WTC11 (cell line): ENCODE data around the gene DHRSX. TPM values are rescaled to one million over a fixed set of nuclear protein-coding genes. Genes with fewer than 3 reads are reported as not detected.

Experiments used
- ATAC-seq: fragments of 200-7000 bp; cut with Tn5 transposase; 2 replicates; pipeline ENCODE4 v1.10.0; 2021; ENCODE audit warnings: mild to moderate bottlenecking, moderate library complexity
- CTCF ChIA-PET: fragments of 300-600 bp; sonication (Branson Sonifier 250); formaldehyde crosslinking; loops from one replicate; lab custom pipeline; 2021; ENCODE audit warnings: antibody characterized with exemption; lab: Charles Lee
- POLR2A ChIA-PET: fragments of 350-600 bp; sonication (Branson Sonifier 250); formaldehyde crosslinking; loops from one replicate; lab custom pipeline; 2021; ENCODE audit warnings: antibody characterized with exemption; lab: Charles Lee
- DNase-seq: peaks from one replicate; pipeline ENCODE4 v3.0.0; 2021; ENCODE audit warnings: low spot score
- H3K27ac Mint-ChIP-seq: 2 replicates; pipeline ENCODE4 v1.8.0; 2021; ENCODE audit warnings: mixed read lengths
- H3K27me3 Mint-ChIP-seq: 2 replicates; pipeline ENCODE4 v1.8.0; 2021; ENCODE audit warnings: low read depth, mild to moderate bottlenecking, moderate library complexity, mixed read lengths
- H3K36me3 Mint-ChIP-seq: 2 replicates; pipeline ENCODE4 v1.8.0; 2021; ENCODE audit warnings: mixed read lengths
- H3K4me1 Mint-ChIP-seq: 2 replicates; pipeline ENCODE4 v1.8.0; 2022; ENCODE audit warnings: mixed read lengths
- H3K4me3 Mint-ChIP-seq: 2 replicates; pipeline ENCODE4 v1.8.0; 2021; ENCODE audit warnings: mild to moderate bottlenecking, moderate library complexity, mixed read lengths
- H3K9me3 Mint-ChIP-seq: 2 replicates; pipeline ENCODE4 v1.8.0; 2021; ENCODE audit warnings: mixed read lengths
- ATF1 ChIP-seq: sonication (generic); formaldehyde crosslinking; IDR thresholded peaks from 2 replicates; pipeline ENCODE4 v1.8.1; 2023; ENCODE audit warnings: mild to moderate bottlenecking, moderate library complexity, missing genetic modification reagents
- CREM ChIP-seq: sonication (generic); formaldehyde crosslinking; IDR thresholded peaks from 2 replicates; pipeline ENCODE4 v1.8.1; 2022; ENCODE audit warnings: mild to moderate bottlenecking, missing genetic modification reagents, moderate library complexity
- GRHL2 ChIP-seq: fragments of 250-450 bp; sonication (Bioruptor Pico); IDR thresholded peaks from 2 replicates; pipeline ENCODE4 v1.8.0; 2022; ENCODE audit warnings: mild to moderate bottlenecking, moderate library complexity; ENCODE audit not compliant: insufficient replicate concordance, severe bottlenecking
- IRF2 ChIP-seq: sonication (generic); formaldehyde crosslinking; IDR thresholded peaks from 2 replicates; pipeline ENCODE4 v1.8.0; 2022; ENCODE audit warnings: low read depth, missing genetic modification reagents, borderline replicate concordance
- MYBL2 ChIP-seq: sonication (generic); formaldehyde crosslinking; IDR thresholded peaks from 2 replicates; pipeline ENCODE4 v1.8.1; 2023; ENCODE audit warnings: mild to moderate bottlenecking, moderate library complexity, missing genetic modification reagents
- PREB ChIP-seq: sonication (generic); formaldehyde crosslinking; IDR thresholded peaks from 2 replicates; pipeline ENCODE4 v1.8.1; 2022; ENCODE audit warnings: mild to moderate bottlenecking, missing genetic modification reagents, moderate library complexity, borderline replicate concordance
- PRRX2 ChIP-seq: fragments of 250-450 bp; sonication (Bioruptor Pico); IDR thresholded peaks from 2 replicates; pipeline ENCODE4 v1.8.0; 2021; ENCODE audit warnings: mild to moderate bottlenecking
- USF1 ChIP-seq: sonication (generic); formaldehyde crosslinking; IDR thresholded peaks from 2 replicates; pipeline ENCODE4 v1.8.0; 2022; ENCODE audit warnings: mild to moderate bottlenecking, missing genetic modification reagents
- ZBTB43 ChIP-seq: sonication (generic); formaldehyde crosslinking; IDR thresholded peaks from 2 replicates; pipeline ENCODE4 v1.8.1; 2023; ENCODE audit warnings: mild to moderate bottlenecking, missing genetic modification reagents
- ZNF121 ChIP-seq: sonication (generic); formaldehyde crosslinking; IDR thresholded peaks from 2 replicates; pipeline ENCODE4 v1.8.0; 2023; ENCODE audit warnings: missing genetic modification reagents
- ZNF232 ChIP-seq: sonication (generic); formaldehyde crosslinking; IDR thresholded peaks from 2 replicates; pipeline ENCODE4 v1.8.0; 2022; ENCODE audit warnings: mild to moderate bottlenecking, missing genetic modification reagents
- ZNF317 ChIP-seq: sonication (generic); formaldehyde crosslinking; IDR thresholded peaks from 2 replicates; pipeline ENCODE4 v1.8.1; 2023; ENCODE audit warnings: low read depth, mild to moderate bottlenecking, moderate library complexity, missing genetic modification reagents, borderline replicate concordance
- ZNF423 ChIP-seq: fragments of 250-450 bp; sonication (Bioruptor Pico); IDR thresholded peaks from 2 replicates; pipeline ENCODE4 v2.1.2; 2022; ENCODE audit warnings: mild to moderate bottlenecking, moderate library complexity
- total RNA-seq: library from RNA; stranded (reverse); gene quantifications from 3 replicates; pipeline ENCODE4 v1.2.3, GENCODE V29; 2021
- TF ChIP-seq, protein P1 (sequence below): sonication (generic); formaldehyde crosslinking; IDR thresholded peaks from 2 replicates; pipeline ENCODE4 v1.8.0; 2023; ENCODE audit warnings: mild to moderate bottlenecking, missing genetic modification reagents
- TF ChIP-seq, protein P2 (sequence below): fragments of 200-600 bp; IDR thresholded peaks from 2 replicates; pipeline ENCODE4 v1.8.0; 2022; ENCODE audit warnings: antibody characterized with exemption
- TF ChIP-seq, protein P3 (sequence below): fragments of 250-450 bp; sonication (Bioruptor Pico); IDR thresholded peaks from 2 replicates; pipeline ENCODE4 v1.9.0; 2021; ENCODE audit warnings: mild to moderate bottlenecking, borderline replicate concordance
- TF ChIP-seq, protein P4 (sequence below): fragments of 250-450 bp; sonication (Bioruptor Pico); IDR thresholded peaks from 2 replicates; pipeline ENCODE4 v1.9.0; 2021; ENCODE audit warnings: mild to moderate bottlenecking

The DHRSX gene
- total RNA-seq, 1 experiment from 2014 or later: 28.2 TPM

- H3K9me3 Mint-ChIP-seq: peaks cover 6% of the 10 kb centered on the region; the same call in 1 of the 2 replicates
- H3K36me3 Mint-ChIP-seq: no peaks in the 10 kb centered on the region
- ATAC-seq (no peak), DNase-seq (no peak)
- POLR2A ChIA-PET: no interaction called here
- TF ChIP-seq ZNF232 (CRISPR knock-in tag) (no peak), ZBTB43 (CRISPR knock-in tag) (no peak), MYBL2 (CRISPR knock-in tag) (no peak), CREM (no peak), ATF1 (CRISPR knock-in tag) (no peak)
- no peaks in the 10 kb centered on the region for H3K27me3 Mint-ChIP-seq
- H3K27ac Mint-ChIP-seq: peak overlapping the region; percentile 3; the same call in 1 of the 2 replicates
- peaks cover 7% of the 10 kb centered on the region for H3K4me1 Mint-ChIP-seq
- CTCF ChIA-PET: no interaction called here
- no peak overlapping the region for H3K4me3 Mint-ChIP-seq
Measured at GRCh38 chrX:2538031-2538757, 37.4 kb upstream of the DHRSX start.

- H3K9me3 Mint-ChIP-seq: peaks cover 6% of the 10 kb centered on the region; the same call in 1 of the 2 replicates
- no peak for ATAC-seq
- TF ChIP-seq ZNF423 (CRISPR knock-in tag): no peak
- TF ChIP-seq IRF2 (CRISPR knock-in tag): no peak
- TF ChIP-seq, protein P1, sequence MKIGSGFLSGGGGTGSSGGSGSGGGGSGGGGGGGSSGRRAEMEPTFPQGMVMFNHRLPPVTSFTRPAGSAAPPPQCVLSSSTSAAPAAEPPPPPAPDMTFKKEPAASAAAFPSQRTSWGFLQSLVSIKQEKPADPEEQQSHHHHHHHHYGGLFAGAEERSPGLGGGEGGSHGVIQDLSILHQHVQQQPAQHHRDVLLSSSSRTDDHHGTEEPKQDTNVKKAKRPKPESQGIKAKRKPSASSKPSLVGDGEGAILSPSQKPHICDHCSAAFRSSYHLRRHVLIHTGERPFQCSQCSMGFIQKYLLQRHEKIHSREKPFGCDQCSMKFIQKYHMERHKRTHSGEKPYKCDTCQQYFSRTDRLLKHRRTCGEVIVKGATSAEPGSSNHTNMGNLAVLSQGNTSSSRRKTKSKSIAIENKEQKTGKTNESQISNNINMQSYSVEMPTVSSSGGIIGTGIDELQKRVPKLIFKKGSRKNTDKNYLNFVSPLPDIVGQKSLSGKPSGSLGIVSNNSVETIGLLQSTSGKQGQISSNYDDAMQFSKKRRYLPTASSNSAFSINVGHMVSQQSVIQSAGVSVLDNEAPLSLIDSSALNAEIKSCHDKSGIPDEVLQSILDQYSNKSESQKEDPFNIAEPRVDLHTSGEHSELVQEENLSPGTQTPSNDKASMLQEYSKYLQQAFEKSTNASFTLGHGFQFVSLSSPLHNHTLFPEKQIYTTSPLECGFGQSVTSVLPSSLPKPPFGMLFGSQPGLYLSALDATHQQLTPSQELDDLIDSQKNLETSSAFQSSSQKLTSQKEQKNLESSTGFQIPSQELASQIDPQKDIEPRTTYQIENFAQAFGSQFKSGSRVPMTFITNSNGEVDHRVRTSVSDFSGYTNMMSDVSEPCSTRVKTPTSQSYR (CRISPR knock-in tag): no peak
- TF ChIP-seq, protein P2, sequence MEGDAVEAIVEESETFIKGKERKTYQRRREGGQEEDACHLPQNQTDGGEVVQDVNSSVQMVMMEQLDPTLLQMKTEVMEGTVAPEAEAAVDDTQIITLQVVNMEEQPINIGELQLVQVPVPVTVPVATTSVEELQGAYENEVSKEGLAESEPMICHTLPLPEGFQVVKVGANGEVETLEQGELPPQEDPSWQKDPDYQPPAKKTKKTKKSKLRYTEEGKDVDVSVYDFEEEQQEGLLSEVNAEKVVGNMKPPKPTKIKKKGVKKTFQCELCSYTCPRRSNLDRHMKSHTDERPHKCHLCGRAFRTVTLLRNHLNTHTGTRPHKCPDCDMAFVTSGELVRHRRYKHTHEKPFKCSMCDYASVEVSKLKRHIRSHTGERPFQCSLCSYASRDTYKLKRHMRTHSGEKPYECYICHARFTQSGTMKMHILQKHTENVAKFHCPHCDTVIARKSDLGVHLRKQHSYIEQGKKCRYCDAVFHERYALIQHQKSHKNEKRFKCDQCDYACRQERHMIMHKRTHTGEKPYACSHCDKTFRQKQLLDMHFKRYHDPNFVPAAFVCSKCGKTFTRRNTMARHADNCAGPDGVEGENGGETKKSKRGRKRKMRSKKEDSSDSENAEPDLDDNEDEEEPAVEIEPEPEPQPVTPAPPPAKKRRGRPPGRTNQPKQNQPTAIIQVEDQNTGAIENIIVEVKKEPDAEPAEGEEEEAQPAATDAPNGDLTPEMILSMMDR: no peak
- TF ChIP-seq, protein P3, sequence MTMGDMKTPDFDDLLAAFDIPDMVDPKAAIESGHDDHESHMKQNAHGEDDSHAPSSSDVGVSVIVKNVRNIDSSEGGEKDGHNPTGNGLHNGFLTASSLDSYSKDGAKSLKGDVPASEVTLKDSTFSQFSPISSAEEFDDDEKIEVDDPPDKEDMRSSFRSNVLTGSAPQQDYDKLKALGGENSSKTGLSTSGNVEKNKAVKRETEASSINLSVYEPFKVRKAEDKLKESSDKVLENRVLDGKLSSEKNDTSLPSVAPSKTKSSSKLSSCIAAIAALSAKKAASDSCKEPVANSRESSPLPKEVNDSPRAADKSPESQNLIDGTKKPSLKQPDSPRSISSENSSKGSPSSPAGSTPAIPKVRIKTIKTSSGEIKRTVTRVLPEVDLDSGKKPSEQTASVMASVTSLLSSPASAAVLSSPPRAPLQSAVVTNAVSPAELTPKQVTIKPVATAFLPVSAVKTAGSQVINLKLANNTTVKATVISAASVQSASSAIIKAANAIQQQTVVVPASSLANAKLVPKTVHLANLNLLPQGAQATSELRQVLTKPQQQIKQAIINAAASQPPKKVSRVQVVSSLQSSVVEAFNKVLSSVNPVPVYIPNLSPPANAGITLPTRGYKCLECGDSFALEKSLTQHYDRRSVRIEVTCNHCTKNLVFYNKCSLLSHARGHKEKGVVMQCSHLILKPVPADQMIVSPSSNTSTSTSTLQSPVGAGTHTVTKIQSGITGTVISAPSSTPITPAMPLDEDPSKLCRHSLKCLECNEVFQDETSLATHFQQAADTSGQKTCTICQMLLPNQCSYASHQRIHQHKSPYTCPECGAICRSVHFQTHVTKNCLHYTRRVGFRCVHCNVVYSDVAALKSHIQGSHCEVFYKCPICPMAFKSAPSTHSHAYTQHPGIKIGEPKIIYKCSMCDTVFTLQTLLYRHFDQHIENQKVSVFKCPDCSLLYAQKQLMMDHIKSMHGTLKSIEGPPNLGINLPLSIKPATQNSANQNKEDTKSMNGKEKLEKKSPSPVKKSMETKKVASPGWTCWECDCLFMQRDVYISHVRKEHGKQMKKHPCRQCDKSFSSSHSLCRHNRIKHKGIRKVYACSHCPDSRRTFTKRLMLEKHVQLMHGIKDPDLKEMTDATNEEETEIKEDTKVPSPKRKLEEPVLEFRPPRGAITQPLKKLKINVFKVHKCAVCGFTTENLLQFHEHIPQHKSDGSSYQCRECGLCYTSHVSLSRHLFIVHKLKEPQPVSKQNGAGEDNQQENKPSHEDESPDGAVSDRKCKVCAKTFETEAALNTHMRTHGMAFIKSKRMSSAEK (CRISPR knock-in tag): no peak
- TF ChIP-seq ZNF317 (CRISPR knock-in tag): no peak
- TF ChIP-seq, protein P4, sequence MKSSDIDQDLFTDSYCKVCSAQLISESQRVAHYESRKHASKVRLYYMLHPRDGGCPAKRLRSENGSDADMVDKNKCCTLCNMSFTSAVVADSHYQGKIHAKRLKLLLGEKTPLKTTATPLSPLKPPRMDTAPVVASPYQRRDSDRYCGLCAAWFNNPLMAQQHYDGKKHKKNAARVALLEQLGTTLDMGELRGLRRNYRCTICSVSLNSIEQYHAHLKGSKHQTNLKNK (CRISPR knock-in tag): no peak
- no peak for TF ChIP-seq PREB
- TF ChIP-seq USF1 (CRISPR knock-in tag): no peak
- TF ChIP-seq ZNF121 (CRISPR knock-in tag): no peak
- no peak for TF ChIP-seq PRRX2
- TF ChIP-seq GRHL2: no peak
- no peak overlapping the region for H3K4me3 Mint-ChIP-seq
- H3K36me3 Mint-ChIP-seq: no peaks in the 10 kb centered on the region
- ChIA-PET CTCF (no interaction called here), POLR2A (no interaction called here)
- H3K27me3 Mint-ChIP-seq: no peaks in the 10 kb centered on the region
- 0 out of 2 replicates have a peak overlapping the region, but pooled peaks have one; percentile 58 for H3K27ac Mint-ChIP-seq
- DNase-seq: no peak
- peaks cover 7% of the 10 kb centered on the region for H3K4me1 Mint-ChIP-seq
Measured at GRCh38 chrX:2536974-2537373, 36.2 kb upstream of the DHRSX start.
